CD4-positive, alpha-beta T cell (primary cell): ENCODE measurements around the gene RRP1. TPM values are rescaled to one million over a fixed set of nuclear protein-coding genes. Genes with fewer than 3 reads are reported as not detected.

Experiments
- ATAC-seq: fragments of 200-7000 bp; cut with Tn5 transposase; one replicate; pipeline ENCODE4 v1.10.0; 2022; ENCODE audit warnings: mild to moderate bottlenecking; ENCODE audit not compliant: poor library complexity
- CTCF ChIA-PET: fragments of 350-600 bp; sonication (Branson Sonifier 250); formaldehyde crosslinking; loops from one replicate; lab custom pipeline; 2021; ENCODE audit warnings: antibody characterized with exemption, inconsistent platforms; lab: Charles Lee
- POLR2A ChIA-PET: fragments of 350-600 bp; sonication (Branson Sonifier 250); formaldehyde crosslinking; loops from one replicate; lab custom pipeline; 2021; ENCODE audit warnings: antibody characterized with exemption, inconsistent platforms; lab: Charles Lee
- DNase-seq, 14 experiments: peaks; one replicate each; pipeline ENCODE4 v3.0.0-alpha.2; 2013 to 2020; ENCODE audit warnings: mixed read lengths in 2 of 14
- H3K27ac ChIP-seq, 2 donors: one replicate each; pipeline versions ENCODE4 v1.5.1 to v1.7.0; 2013; ENCODE audit warnings: low read length in 2 of 2, low read depth in 1 of 2, mild to moderate bottlenecking in 1 of 2
- H3K27me3 ChIP-seq, 2 experiments: 1 replicate in 1 of 2; 2 replicates in 1 of 2; pipeline versions ENCODE4 v1.6.1 to v1.7.0; 2013; ENCODE audit warnings: low read length in 2 of 2, control low read depth in 1 of 2, mild to moderate bottlenecking in 1 of 2, moderate library complexity in 1 of 2; ENCODE audit not compliant: insufficient read depth in 2 of 2, control insufficient read depth in 1 of 2
- H3K36me3 ChIP-seq: one replicate; pipeline ENCODE4 v1.6.1; 2013; ENCODE audit warnings: low read length, control low read depth; ENCODE audit not compliant: insufficient read depth
- H3K4me1 ChIP-seq: one replicate; pipeline ENCODE4 v1.6.1; 2013; ENCODE audit warnings: low read length, control low read depth; ENCODE audit not compliant: insufficient read depth
- H3K4me3 ChIP-seq: one replicate; pipeline ENCODE4 v1.5.1; 2013; ENCODE audit warnings: mild to moderate bottlenecking, low read length, moderate library complexity
- H3K9me3 ChIP-seq, 2 experiments: 1 replicate in 1 of 2; 2 replicates in 1 of 2; pipeline versions ENCODE4 v1.6.1 to v1.7.0; 2013; ENCODE audit warnings: low read length in 2 of 2, mild to moderate bottlenecking in 2 of 2, control low read depth in 1 of 2, moderate library complexity in 1 of 2; ENCODE audit not compliant: control insufficient read depth in 1 of 2, insufficient read depth in 1 of 2
- H3K27ac Mint-ChIP-seq: one replicate; pipeline ENCODE4 v1.8.0; 2020; ENCODE audit warnings: mixed read lengths
- H3K27me3 Mint-ChIP-seq: one replicate; pipeline ENCODE4 v1.8.0; 2021; ENCODE audit warnings: mixed read lengths
- H3K36me3 Mint-ChIP-seq: one replicate; pipeline ENCODE4 v1.8.0; 2021; ENCODE audit warnings: low read depth, mixed read lengths
- H3K4me1 Mint-ChIP-seq: one replicate; pipeline ENCODE4 v1.8.0; 2021; ENCODE audit warnings: low read depth, mixed read lengths
- H3K4me3 Mint-ChIP-seq: one replicate; pipeline ENCODE4 v1.8.0; 2020; ENCODE audit warnings: mild to moderate bottlenecking, mixed read lengths
- H3K9me3 Mint-ChIP-seq: one replicate; pipeline ENCODE4 v1.8.0; 2020; ENCODE audit warnings: mixed read lengths
- intact Hi-C, 2 experiments: fragments of 100-400 bp; cut with DNase I in 1 of 2; cut with micrococcal nuclease in 1 of 2; formaldehyde crosslinking; loops; one replicate each; pipeline versions ENCODE4 v1.15.1 to v1.9.0; 2023 to 2025; cut with DNase I, micrococcal nuclease
- total RNA-seq, 174 experiments: library from RNA in 2 of 174; stranded (reverse) in 2 of 174; gene quantifications; one replicate each; pipeline ENCODE4 v1.2.3 and lab custom pipeline; 2021 to 2026
- TF ChIP-seq, protein P1 (sequence below): fragments of 200-600 bp; IDR thresholded peaks from one replicate; pipeline ENCODE4 v1.8.0; 2022; ENCODE audit warnings: antibody characterized with exemption, mild to moderate bottlenecking

RRP1 gene
- total RNA-seq, 2 experiments from 2014 or later = 27.7 to 29.0 TPM

DNA sequence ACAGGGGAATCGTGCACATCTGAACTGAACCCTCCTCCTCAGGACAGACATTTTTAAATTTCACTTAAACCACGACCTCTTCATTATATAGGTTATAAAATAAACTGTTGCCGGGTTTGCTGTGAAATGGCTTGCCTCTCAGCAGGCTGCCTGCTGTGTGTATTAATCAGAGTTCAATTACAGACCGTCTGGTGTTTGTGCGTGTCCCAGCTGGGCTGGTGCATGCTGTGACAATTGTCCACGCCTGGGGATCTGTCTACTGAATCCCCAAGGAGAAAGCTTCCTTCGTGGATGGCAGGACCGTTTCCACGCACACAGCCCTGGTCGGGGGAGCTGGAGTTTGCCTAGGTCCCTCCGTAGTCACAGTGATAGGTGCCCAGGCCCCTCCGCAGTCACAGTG lies 62.2 kb downstream of the RRP1 start:
- POLR2A ChIA-PET = no interaction called here
- Mint-ChIP-seq H3K36me3 (no peaks in the 10 kb centered on the region), H3K27me3 (peaks cover 9% of the 10 kb centered on the region), H3K4me1 (no peaks in the 10 kb centered on the region), H3K9me3 (no peaks in the 10 kb centered on the region), H3K4me3 (no peak overlapping the region), H3K27ac (no peak overlapping the region)
- ATAC-seq = no peak
- Histone ChIP-seq H3K4me1 (peaks cover 5% of the 10 kb centered on the region), H3K9me3 (peaks cover 0 to 9% of the 10 kb centered on the region in 2 experiments), H3K36me3 (no peaks in the 10 kb centered on the region), H3K27me3 (peaks cover 0 to 2% of the 10 kb centered on the region in 2 experiments), H3K27ac (no peak overlapping the region), H3K4me3 (no peak overlapping the region)
- no peak for DNase-seq
- CTCF ChIA-PET = no interaction called here
- intact Hi-C loops = loop anchor here in 1 of 2 experiments (2.0 kb wide), 1 partner anchor 21 kb away; no protein-coding TSS in a partner anchor
- TF ChIP-seq, protein P1, sequence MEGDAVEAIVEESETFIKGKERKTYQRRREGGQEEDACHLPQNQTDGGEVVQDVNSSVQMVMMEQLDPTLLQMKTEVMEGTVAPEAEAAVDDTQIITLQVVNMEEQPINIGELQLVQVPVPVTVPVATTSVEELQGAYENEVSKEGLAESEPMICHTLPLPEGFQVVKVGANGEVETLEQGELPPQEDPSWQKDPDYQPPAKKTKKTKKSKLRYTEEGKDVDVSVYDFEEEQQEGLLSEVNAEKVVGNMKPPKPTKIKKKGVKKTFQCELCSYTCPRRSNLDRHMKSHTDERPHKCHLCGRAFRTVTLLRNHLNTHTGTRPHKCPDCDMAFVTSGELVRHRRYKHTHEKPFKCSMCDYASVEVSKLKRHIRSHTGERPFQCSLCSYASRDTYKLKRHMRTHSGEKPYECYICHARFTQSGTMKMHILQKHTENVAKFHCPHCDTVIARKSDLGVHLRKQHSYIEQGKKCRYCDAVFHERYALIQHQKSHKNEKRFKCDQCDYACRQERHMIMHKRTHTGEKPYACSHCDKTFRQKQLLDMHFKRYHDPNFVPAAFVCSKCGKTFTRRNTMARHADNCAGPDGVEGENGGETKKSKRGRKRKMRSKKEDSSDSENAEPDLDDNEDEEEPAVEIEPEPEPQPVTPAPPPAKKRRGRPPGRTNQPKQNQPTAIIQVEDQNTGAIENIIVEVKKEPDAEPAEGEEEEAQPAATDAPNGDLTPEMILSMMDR = no peak

DNA sequence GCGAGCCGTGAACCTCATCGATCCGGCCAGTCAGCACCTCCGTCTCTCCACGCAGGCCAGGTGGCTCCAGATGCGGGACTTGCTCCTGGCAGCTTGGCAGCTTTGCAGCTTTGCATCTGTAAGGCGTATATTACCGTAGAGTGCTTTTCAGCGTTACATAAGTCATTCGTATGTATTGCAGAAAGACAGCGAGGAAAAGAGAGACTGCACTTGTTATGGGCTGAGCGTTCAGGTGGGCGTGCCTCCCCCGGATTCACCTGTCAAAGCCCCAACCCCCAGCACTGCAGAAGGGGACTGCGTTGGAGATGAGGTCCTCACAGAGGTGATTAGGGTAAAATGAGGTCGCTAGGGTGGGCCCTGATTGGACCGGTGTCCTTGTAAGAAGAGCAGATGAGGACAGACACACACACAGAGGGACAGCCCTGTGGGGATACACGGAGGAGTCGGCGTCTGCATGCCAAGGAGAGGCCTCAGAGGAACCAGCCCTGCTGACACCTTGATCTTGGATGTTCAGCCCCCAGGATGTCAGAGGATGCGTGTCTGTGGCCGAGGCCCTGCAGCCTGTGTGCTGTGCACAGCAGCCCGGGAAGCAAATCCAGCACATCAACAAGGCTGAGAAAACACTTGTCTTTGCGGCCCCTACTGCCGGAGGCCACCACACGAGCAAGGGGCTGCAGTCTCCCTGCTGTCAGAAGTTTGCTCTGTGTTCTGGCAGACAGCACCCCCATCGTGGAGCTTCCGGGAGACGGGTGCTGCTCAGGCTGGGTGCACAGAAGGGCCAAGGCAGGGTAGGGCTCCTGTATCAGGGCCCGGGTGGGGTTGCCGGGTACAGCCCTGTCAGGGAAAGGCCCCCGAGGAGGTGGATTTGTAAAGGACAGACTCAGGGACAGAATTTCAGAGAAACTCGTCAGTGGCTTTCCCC lies 64.7 kb downstream of the RRP1 start:
- ChIA-PET POLR2A (no interaction called here), CTCF (no interaction called here)
- H3K9me3 ChIP-seq = peaks cover 0 to 9% of the 10 kb centered on the region in 2 experiments
- Mint-ChIP-seq H3K4me3 (no peak overlapping the region), H3K4me1 (no peaks in the 10 kb centered on the region), H3K27me3 (peaks cover 9% of the 10 kb centered on the region), H3K36me3 (no peaks in the 10 kb centered on the region), H3K27ac (no peak overlapping the region), H3K9me3 (no peaks in the 10 kb centered on the region)
- H3K4me1 ChIP-seq = peaks cover 5% of the 10 kb centered on the region
- no peak overlapping the region for H3K27ac ChIP-seq
- no peaks in the 10 kb centered on the region for H3K36me3 ChIP-seq
- peaks cover 0 to 2% of the 10 kb centered on the region in 2 experiments for H3K27me3 ChIP-seq
- TF ChIP-seq, protein P1 = no peak
- intact Hi-C loops = no loop called here
- no peak for ATAC-seq
- no peak for DNase-seq
- no peak overlapping the region for H3K4me3 ChIP-seq

Other genes with a start within 250 kb of the RRP1 start
- gene HSF2BP, start 130.1 kb upstream of the RRP1 start, total RNA-seq = under 1 TPM; 0.59 to 0.93 TPM
- gene RRP1B, start 130.0 kb upstream of the RRP1 start, total RNA-seq = 10 to 100 TPM; 18.6 to 19.2 TPM
- 10 to 100 TPM; 74.8 to 77.0 TPM for gene PDXK, start 70.4 kb upstream of the RRP1 start, total RNA-seq
- gene CSTB, start 13.3 kb upstream of the RRP1 start, total RNA-seq = 10 to 100 TPM; 13.4 to 14.5 TPM
- 10 to 100 TPM; 40.8 to 43.4 TPM for gene AGPAT3, start 75.6 kb downstream of the RRP1 start, total RNA-seq
- 100 to 1,000 TPM in 1 of 2 experiments, 10 to 100 TPM in 1; 98.1 to 101 TPM for gene TRAPPC10, start 222.7 kb downstream of the RRP1 start, total RNA-seq